ENCODE data around the gene SAMM50.

GRCh38 chr22:43923631-43924464 lies 31.4 kb upstream of the SAMM50 start, which contains the start of gene PNPLA3:
- TF ChIP-seq CTCF (IDR thresholded peaks at IDR 0.05 in 4 of 5, conservative IDR thresholded peaks at IDR 0.05 in 1 of 5), result peak in 2 of 5 experiments; percentile 13 to 35
- TF ChIP-seq POLR2A (IDR thresholded peaks at IDR 0.05), result peak; percentile 83 to 87

Data from gastrocnemius medialis (tissue), 4 donors.